A549 (cell line): Measurements from ENCODE around the gene THYN1. TPM values are rescaled to one million over a fixed set of nuclear protein-coding genes. Genes with fewer than 3 reads are reported as not detected.

ENCODE experiments used
- ATAC-seq, 2 experiments: fragments of 200-7000 bp in 1 of 2; fragments of >200 bp in 1 of 2; cut with Nextera tagmentation in 1 of 2; cut with Tn5 transposase in 1 of 2; 3 replicates each; pipeline versions ENCODE4 v1.8.0 to v1.9.1; 2018 to 2020; ENCODE audit warnings: mild to moderate bottlenecking in 1 of 2, moderate library complexity in 1 of 2
- CTCF ChIA-PET: fragments of 300-600 bp; sonication (Branson Sonifier 250); formaldehyde crosslinking; extraction: SDS; loops from one replicate; lab custom pipeline; 2021; ENCODE audit warnings: antibody characterized with exemption, inconsistent platforms; lab: Yijun Ruan, JAX
- POLR2A ChIA-PET: fragments of 350-600 bp; formaldehyde crosslinking; extraction: SDS; loops from one replicate; lab custom pipeline; 2021; ENCODE audit warnings: antibody characterized with exemption, inconsistent platforms; lab: Yijun Ruan, JAX
- DNase-seq, 2 experiments: peaks; one replicate each; pipeline versions ENCODE4 v3.0.0 to v3.0.0-alpha.2; 2011 to 2016; ENCODE audit warnings: low read depth in 1 of 2, low spot score in 1 of 2
- FAIRE-seq: peaks from 2 replicates; lab custom pipeline; 2011; peaks lifted over from hg19 to GRCh38; lab: Jason Lieb, UNC
- H3K27ac ChIP-seq, 2 experiments: fragments of >200 bp; sonication (Bioruptor Twin); formaldehyde crosslinking; 3 replicates each; pipeline ENCODE4 v1.5.1; 2016 to 2017
- H3K4me1 ChIP-seq: fragments of >200 bp; sonication (Bioruptor Twin); formaldehyde crosslinking; 3 replicates; pipeline ENCODE4 v1.6.1; 2016
- H3K4me2 ChIP-seq: fragments of >200 bp; sonication (Bioruptor Twin); formaldehyde crosslinking; 3 replicates; pipeline ENCODE4 v1.6.1; 2016
- H3K4me3 ChIP-seq: fragments of >200 bp; sonication (Bioruptor Twin); formaldehyde crosslinking; 3 replicates; pipeline ENCODE4 v1.5.1; 2016
- H3K9me3 ChIP-seq: fragments of >200 bp; sonication (Bioruptor Twin); formaldehyde crosslinking; 3 replicates; pipeline ENCODE4 v1.6.1; 2016
- ATOH8 ChIP-seq: fragments of 250-450 bp; sonication (Bioruptor Pico); IDR thresholded peaks from 2 replicates; pipeline ENCODE4 v1.5.0; 2020; ENCODE audit warnings: low read depth, mild to moderate bottlenecking, moderate library complexity
- BCL3 ChIP-seq: fragments of >200 bp; sonication (Bioruptor Twin); formaldehyde crosslinking; IDR thresholded peaks from 3 replicates; pipeline ENCODE4 v1.6.1; 2016
- CTCF ChIP-seq: fragments of >200 bp; sonication (Bioruptor Twin); formaldehyde crosslinking; IDR thresholded peaks from 3 replicates; pipeline ENCODE4 v1.5.1; 2016
- EHF ChIP-seq: fragments of 250-450 bp; sonication (Bioruptor Pico); IDR thresholded peaks from 2 replicates; pipeline ENCODE4 v1.5.0; 2020; ENCODE audit warnings: mild to moderate bottlenecking
- EHMT2 ChIP-seq: fragments of 200-600 bp; sonication (generic); IDR thresholded peaks from 2 replicates; pipeline ENCODE4 v1.6.1; 2016; ENCODE audit warnings: antibody characterized with exemption, low read depth, mild to moderate bottlenecking, moderate library complexity
- ELK1 ChIP-seq: fragments of 150-350 bp; IDR thresholded peaks from 2 replicates; pipeline ENCODE4 v1.6.1; 2014; ENCODE audit warnings: low read depth, mild to moderate bottlenecking, low read length
- EP300 ChIP-seq, 2 experiments: fragments of >200 bp; sonication (Bioruptor Twin); formaldehyde crosslinking; IDR thresholded peaks; 2 replicates in 1 of 2; 3 replicates in 1 of 2; pipeline ENCODE4 v1.6.1; 2016 to 2017
- ESRRA ChIP-seq: fragments of 150-350 bp; IDR thresholded peaks from 2 replicates; pipeline ENCODE4 v1.6.1; 2014; ENCODE audit warnings: mild to moderate bottlenecking, low read length, borderline replicate concordance
- HES2 ChIP-seq: fragments of >200 bp; sonication (Bioruptor Twin); formaldehyde crosslinking; IDR thresholded peaks from 2 replicates; pipeline ENCODE4 v1.6.1; 2016
- HOXA7 ChIP-seq: fragments of 250-450 bp; sonication (Bioruptor Pico); IDR thresholded peaks from 2 replicates; pipeline ENCODE4 v1.5.0; 2020; ENCODE audit warnings: mild to moderate bottlenecking, moderate library complexity
- HOXB5 ChIP-seq: fragments of 250-450 bp; sonication (Bioruptor Pico); IDR thresholded peaks from 2 replicates; pipeline ENCODE4 v1.5.0; 2020; ENCODE audit warnings: mild to moderate bottlenecking, moderate library complexity
- KDM5A ChIP-seq: fragments of 200-600 bp; sonication (generic); IDR thresholded peaks from 2 replicates; pipeline ENCODE4 v1.6.1; 2016; ENCODE audit warnings: antibody characterized with exemption, mild to moderate bottlenecking
- MAZ ChIP-seq: fragments of 150-350 bp; IDR thresholded peaks from 2 replicates; pipeline ENCODE4 v1.6.1; 2014; ENCODE audit warnings: antibody characterized with exemption, low read depth, low read length, borderline replicate concordance
- POLR2A ChIP-seq: IDR thresholded peaks from 2 replicates; pipeline ENCODE4 v1.6.1; 2012; ENCODE audit warnings: mild to moderate bottlenecking, low read length
- POLR2AphosphoS2 ChIP-seq: conservative IDR thresholded peaks from 2 replicates; pipeline ENCODE4 v1.6.1; 2012; ENCODE audit warnings: low read length, improper control_type of control experiment, inconsistent platforms
- RAD21 ChIP-seq, 2 experiments: fragments of >200 bp in 1 of 2; sonication (Bioruptor Twin) in 1 of 2; formaldehyde crosslinking in 1 of 2; IDR thresholded peaks in 1 of 2; conservative IDR thresholded peaks in 1 of 2; 2 replicates in 1 of 2; 3 replicates in 1 of 2; pipeline ENCODE4 v1.6.1; 2012 to 2018; ENCODE audit warnings: inconsistent platforms in 1 of 2
- RARB ChIP-seq: fragments of 250-450 bp; sonication (Bioruptor Pico); IDR thresholded peaks from 2 replicates; pipeline ENCODE4 v1.8.0; 2021; ENCODE audit warnings: mild to moderate bottlenecking, moderate library complexity
- RCOR1 ChIP-seq: fragments of 150-350 bp; IDR thresholded peaks from 2 replicates; pipeline ENCODE4 v1.6.1; 2014; ENCODE audit warnings: antibody characterized with exemption, low read length, low read depth
- TP53 ChIP-seq: fragments of 250-450 bp; sonication (Bioruptor Pico); IDR thresholded peaks from 2 replicates; pipeline ENCODE4 v1.5.0; 2021; ENCODE audit warnings: mild to moderate bottlenecking, moderate library complexity
- ZC3H11A ChIP-seq: fragments of 450-650 bp; IDR thresholded peaks from 2 replicates; pipeline ENCODE4 v1.6.1; 2014; ENCODE audit warnings: antibody characterized with exemption, mild to moderate bottlenecking
- WGBS: methylation state at CpG from one replicate; pipeline ENCODE4 v1.1.6; 2017; ENCODE audit errors: missing lambda C conversion rate; 5-methylcytosine and 5-hydroxymethylcytosine counted together
- polyA plus RNA-seq, 4 experiments: library from polyadenylated mRNA; depleted of rRNA in 3 of 4; stranded (reverse); fragments of >200 nt; fragmentation: RNase III in 1 of 4; extraction: RNeasy Plus Mini Kit Qiagen cat#74134 plus additional on column Dnase treatment in 1 of 4; gene quantifications; 2 replicates in 3 of 4; 3 replicates in 1 of 4; pipeline ENCODE4 v1.2.3, GENCODE V29; 2011 to 2017

THYN1 gene
- polyA plus RNA-seq, 2 of the 4 experiments (the other 2 are of a cell fraction), result 20.8 to 27.9 TPM

GRCh38 chr11:134226806-134227325 is 26.3 kb downstream of the THYN1 start:
- DNase-seq, result no peak
- no peak for TF ChIP-seq HES2
- TF ChIP-seq POLR2AphosphoS2, result no peak
- TF ChIP-seq ZC3H11A, result no peak
- TF ChIP-seq RARB (CRISPR knock-in tag), result no peak
- TF ChIP-seq HOXB5 (CRISPR knock-in tag), result no peak
- TF ChIP-seq RCOR1, result no peak
- TF ChIP-seq TP53, result no peak
- TF ChIP-seq, all 56 proteins: peak for 0
- POLR2A ChIA-PET, result no interaction called here
- ATAC-seq (no peak), FAIRE-seq (no peak)
- Histone ChIP-seq H3K9me3 (no peaks in the 10 kb centered on the region), H3K27ac (no peak overlapping the region), H3K4me3 (no peak overlapping the region), H3K4me1 (peaks cover 17% of the 10 kb centered on the region; the same call in 1 of the 3 replicates), H3K4me2 (0 out of 3 replicates have a peak overlapping the region, but pooled peaks have one; percentile 96)
- CTCF ChIA-PET, result interaction anchor here (0.8 kb wide), 1 partner anchor 176 kb away, joined by 3 read pairs; no protein-coding TSS in a partner anchor
- 85% methylated on average over 5 of the region's 5 CpGs for WGBS

- TF ChIP-seq POLR2A (peak; percentile 56; the same call in 1 of the 2 replicates), BCL3 (peak; percentile 22; the same call in 1 of the 3 replicates), EHF (CRISPR knock-in tag) (no peak), ELK1 (no peak)
- Histone ChIP-seq H3K4me3 (peak overlapping the region; percentile 60), H3K4me1 (peaks cover 17% of the 10 kb centered on the region; the same call in 1 of the 3 replicates), H3K27ac (peak overlapping the region; percentile 85 to 90), H3K9me3 (no peaks in the 10 kb centered on the region), H3K4me2 (peak overlapping the region; percentile 96)
- DNase-seq (peak; percentile 7 to 10), FAIRE-seq (no peak), ATAC-seq (peak; percentile 41 to 54; a peak in 5 of 6 replicates)
- ChIA-PET CTCF (interaction anchor here (0.9 to 1.7 kb wide), 3 partner anchors 16 to 19 kb away, joined by 6 to 7 read pairs (median 6); no protein-coding TSS in a partner anchor), POLR2A (interaction anchor here (0.6 to 2.1 kb wide), 11 partner anchors 9 to 263 kb away, joined by 3 to 19 read pairs (median 4); partner anchors contain the start of genes ACAD8 and THYN1)
- WGBS, result 1% methylated on average over 12 of the region's 93 CpGs
These were observed 28.2 kb downstream of the THYN1 start for GRCh38 chr11:134224710-134225664.

- peak within 1 kb of the TSS; percentile 96 for H3K4me2 ChIP-seq
- ATAC-seq, result peak; percentile 91 to 97
- no peaks in the 10 kb centered on the region for H3K9me3 ChIP-seq
- peaks cover 17% of the 10 kb centered on the region; the same call in 1 of the 3 replicates for H3K4me1 ChIP-seq
- 1% methylated on average over 35 of the region's 89 CpGs for WGBS
- H3K4me3 ChIP-seq, result peak within 1 kb of the TSS; percentile 60
- no peak for FAIRE-seq
- ChIA-PET POLR2A (interaction anchor here (0.6 to 2.1 kb wide), 11 partner anchors 10 to 262 kb away, joined by 3 to 19 read pairs (median 4); partner anchors contain the start of genes ACAD8 and THYN1), CTCF (interaction anchor here (0.6 to 1.7 kb wide), 4 partner anchors 16 to 53 kb away, joined by 3 to 7 read pairs (median 6); no protein-coding TSS in a partner anchor)
- peak; percentile 81 to 94 for DNase-seq
- peak within 1 kb of the TSS; percentile 85 to 90 for H3K27ac ChIP-seq
- TF ChIP-seq ESRRA, result no peak
- no peak for TF ChIP-seq ATOH8 (CRISPR knock-in tag)
- no peak for TF ChIP-seq CTCF
- TF ChIP-seq BCL3, result peak; percentile 67; the same call in 1 of the 3 replicates
- no peak for TF ChIP-seq HOXA7
- TF ChIP-seq KDM5A, result peak; percentile 75
- no peak for TF ChIP-seq RAD21 (conservative IDR thresholded peaks at IDR 0.05 in 1 of 2, IDR thresholded peaks at IDR 0.05 in 1 of 2)
- TF ChIP-seq EP300 (IDR thresholded peaks at IDR 0.05), result no peak
- TF ChIP-seq RCOR1, result no peak
- no peak for TF ChIP-seq MAZ
- TF ChIP-seq EHMT2, result no peak
These were observed 29.1 kb downstream of the THYN1 start, which contains the start of the genes NCAPD3 and VPS26B for GRCh38 chr11:134223836-134224709. Gene NCAPD3, minus strand, starts transcription at chr11:134223967. Its CDS starts 41 bp downstream, at chr11:134223926. Gene VPS26B, plus strand, starts transcription at chr11:134224671. Its CDS starts 452 bp downstream, at chr11:134225123.
